ENCODE results near the gene GDPD2.

Gene GDPD2

GRCh38 chrX:70437921-70438665, 15.0 kb downstream of the GDPD2 start:
- no peak for DNase-seq (ENCODE audit: low read depth in 2 of 2)

GRCh38 chrX:70439016-70439415, 15.9 kb downstream of the GDPD2 start:
- no peak for DNase-seq (ENCODE audit: low read depth in 2 of 2)

GRCh38 chrX:70442224-70442623, 19.1 kb downstream of the GDPD2 start:
- DNase-seq (ENCODE audit: low read depth in 2 of 2) = no peak

GRCh38 chrX:70444326-70444945, 21.3 kb downstream of the GDPD2 start, which contains the start of gene DLG3:
TSS of gene DLG3 (plus strand) at chrX:70444835. CDS start at chrX:70445202, 367 bp downstream.
- no peak for DNase-seq (ENCODE audit: low read depth in 2 of 2)

- no peak for DNase-seq (ENCODE audit: low read depth in 2 of 2)
Observed at GRCh38 chrX:70444946-70445656, 22.0 kb downstream of the GDPD2 start.

GRCh38 chrX:70445951-70446350, 22.8 kb downstream of the GDPD2 start:
- DNase-seq (ENCODE audit: low read depth in 2 of 2) = no peak

- DNase-seq (ENCODE audit: low read depth in 2 of 2) = no peak
Observed at GRCh38 chrX:70446380-70447350, 23.6 kb downstream of the GDPD2 start.

GRCh38 chrX:70449457-70449966, 26.4 kb downstream of the GDPD2 start:
- no peak for DNase-seq (ENCODE audit: low read depth in 2 of 2)

GRCh38 chrX:70452143-70452733, 29.1 kb downstream of the GDPD2 start:
- no peak for DNase-seq (ENCODE audit: low read depth in 2 of 2)

- DNase-seq (ENCODE audit: low read depth in 2 of 2) = no peak
Observed at GRCh38 chrX:70453024-70453618, 30.0 kb downstream of the GDPD2 start.

- no peak for DNase-seq (ENCODE audit: low read depth in 2 of 2)
Observed at GRCh38 chrX:70454441-70455365, 31.6 kb downstream of the GDPD2 start.

GRCh38 chrX:70455366-70456202, 32.5 kb downstream of the GDPD2 start:
- no peak for DNase-seq (ENCODE audit: low read depth in 2 of 2)

GRCh38 chrX:70456256-70456655, 33.1 kb downstream of the GDPD2 start:
- no peak for DNase-seq (ENCODE audit: low read depth in 2 of 2)

GRCh38 chrX:70461026-70461425, 37.9 kb downstream of the GDPD2 start:
- no peak for DNase-seq (ENCODE audit: low read depth in 2 of 2)

GRCh38 chrX:70464051-70464450, 40.9 kb downstream of the GDPD2 start:
- no peak for DNase-seq (ENCODE audit: low read depth in 2 of 2)

- no peak for DNase-seq (ENCODE audit: low read depth in 2 of 2)
Observed at GRCh38 chrX:70466968-70467367, 43.9 kb downstream of the GDPD2 start.

- DNase-seq (ENCODE audit: low read depth in 2 of 2) = no peak
Observed at GRCh38 chrX:70468709-70469108, 45.6 kb downstream of the GDPD2 start.

- no peak for DNase-seq (ENCODE audit: low read depth in 2 of 2)
Observed at GRCh38 chrX:70470850-70471289, 47.8 kb downstream of the GDPD2 start.
